PFSK-1 (cell line): ENCODE data around the gene ARL4D.

Experiments used
- FOXP2 ChIP-seq: optimal IDR thresholded peaks from 2 replicates; pipeline ENCODE3; 2011; ENCODE audit warnings: borderline replicate concordance, control low read depth, inconsistent platforms; ENCODE audit not compliant: insufficient read depth; ENCODE audit errors: extremely low read length, extremely low read depth
- POLR2AphosphoS5 ChIP-seq: IDR thresholded peaks from 2 replicates; pipeline ENCODE4 v1.6.1; 2012; ENCODE audit warnings: low read depth, mild to moderate bottlenecking, control low read depth, low read length, moderate library complexity
- REST ChIP-seq, 2 experiments: IDR thresholded peaks; 2 replicates each; pipeline versions ENCODE4 v1.6.1 to v1.8.0; 2011 to 2012; ENCODE audit warnings: low read depth in 2 of 2, low read length in 2 of 2, control low read depth in 1 of 2, inconsistent platforms in 1 of 2, mild to moderate bottlenecking in 1 of 2, moderate library complexity in 1 of 2; ENCODE audit not compliant: insufficient read depth in 1 of 2
- SIN3A ChIP-seq: IDR thresholded peaks from 2 replicates; pipeline ENCODE4 v1.6.1; 2012; ENCODE audit warnings: mild to moderate bottlenecking, low read length, moderate library complexity, borderline replicate concordance; ENCODE audit not compliant: insufficient read depth
- TAF1 ChIP-seq: IDR thresholded peaks from 2 replicates; pipeline ENCODE4 v1.6.1; 2012; ENCODE audit warnings: low read length, control low read depth, borderline replicate concordance; ENCODE audit not compliant: insufficient read depth

Gene ARL4D

GRCh38 chr17:43352579-43353331, 46.0 kb upstream of the ARL4D start:
- TF ChIP-seq TAF1 (no peak), POLR2AphosphoS5 (no peak), REST (IDR thresholded peaks at IDR 0.05; ENCODE audit: insufficient read depth in 1 of 2, low read depth in 2 of 2, low read length in 2 of 2) (no peak), SIN3A (no peak), FOXP2 (no peak)

- TF ChIP-seq SIN3A (no peak), FOXP2 (no peak), REST (IDR thresholded peaks at IDR 0.05; ENCODE audit: insufficient read depth in 1 of 2, low read depth in 2 of 2, low read length in 2 of 2) (no peak)
Observed at GRCh38 chr17:43353393-43353792, 45.4 kb upstream of the ARL4D start.

DNA sequence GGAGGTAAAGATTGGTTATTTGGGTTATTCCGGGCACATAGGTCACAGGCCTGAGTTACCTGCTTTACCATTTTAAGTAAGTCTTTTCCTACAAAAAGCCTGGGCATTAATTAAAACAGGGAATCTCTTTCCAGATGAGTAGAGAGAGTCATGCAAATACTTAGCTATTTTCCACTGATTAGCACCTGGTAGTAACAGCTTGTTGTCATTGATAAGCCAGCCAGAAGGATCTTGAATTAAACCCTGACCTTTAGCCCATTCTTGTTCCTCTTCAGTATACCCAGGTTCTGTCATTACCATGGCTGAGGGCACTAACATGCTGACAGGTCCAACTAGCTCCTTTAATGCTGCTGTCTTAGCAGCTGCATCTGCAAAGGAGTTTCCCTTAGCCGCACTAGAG, 44.4 kb upstream of the ARL4D start:
- no peak for TF ChIP-seq TAF1
- TF ChIP-seq FOXP2: no peak
- TF ChIP-seq POLR2AphosphoS5: no peak
- no peak for TF ChIP-seq REST (IDR thresholded peaks at IDR 0.05; ENCODE audit: insufficient read depth in 1 of 2, low read depth in 2 of 2, low read length in 2 of 2)
- TF ChIP-seq SIN3A: no peak

DNA sequence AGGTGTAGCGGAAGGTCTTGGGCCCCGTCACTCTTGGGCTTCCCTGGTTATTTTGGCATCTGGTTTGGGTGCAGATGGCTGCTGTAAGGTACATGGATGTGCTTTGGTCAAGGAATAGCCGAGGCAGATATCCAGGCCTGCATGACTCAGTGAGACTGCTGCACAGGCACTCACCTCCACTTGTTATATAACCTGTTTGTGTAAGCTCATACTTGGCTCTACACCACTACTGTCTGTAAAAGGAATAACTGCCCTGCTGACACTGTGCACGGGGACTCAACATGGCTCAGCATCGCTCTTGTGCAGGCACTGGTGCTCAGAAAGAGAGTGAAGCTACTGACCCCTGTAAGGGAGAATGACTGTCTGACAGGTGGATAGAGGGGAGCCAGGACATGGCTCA, 42.3 kb upstream of the ARL4D start:
- no peak for TF ChIP-seq REST (IDR thresholded peaks at IDR 0.05; ENCODE audit: insufficient read depth in 1 of 2, low read depth in 2 of 2, low read length in 2 of 2)

DNA sequence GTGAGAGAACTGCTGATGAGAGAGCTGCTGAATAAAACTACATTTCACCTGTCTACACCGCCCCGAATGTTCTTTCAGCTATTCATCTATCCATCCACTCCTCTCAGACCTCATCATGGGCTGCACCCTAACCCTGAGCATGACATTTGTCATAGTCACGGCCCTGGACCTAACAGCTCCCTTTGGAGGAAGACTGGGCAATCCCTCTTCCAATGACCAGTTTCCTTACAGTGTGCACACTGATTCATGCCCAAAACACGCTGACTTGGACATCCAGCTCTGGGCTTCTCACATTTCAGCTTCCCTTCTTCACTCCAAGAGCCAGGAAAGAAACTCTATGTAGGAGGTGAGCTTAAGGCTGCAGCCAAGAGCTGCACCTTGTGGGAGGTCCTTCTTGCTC, 41.8 kb upstream of the ARL4D start:
- TF ChIP-seq POLR2AphosphoS5: no peak
- no peak for TF ChIP-seq FOXP2
- no peak for TF ChIP-seq TAF1
- no peak for TF ChIP-seq REST (IDR thresholded peaks at IDR 0.05; ENCODE audit: insufficient read depth in 1 of 2, low read depth in 2 of 2, low read length in 2 of 2)
- TF ChIP-seq SIN3A: no peak
